Activated CD8-positive, alpha-beta memory T cell treated with anti-CD3 and anti-CD28 coated beads for 36 hours (primary cell): ENCODE data around the gene DNAH14. TPM values are rescaled to one million over a fixed set of nuclear protein-coding genes. Genes with fewer than 3 reads are reported as not detected.
"Not testable (repeated sequence)": the region's sequence is repeated elsewhere in the genome, so short reads cannot be mapped to it uniquely, and the experiment has no call there.

Experiments used
- CTCF ChIA-PET: fragments of 350-600 bp; sonication (Branson Sonifier 250); formaldehyde crosslinking; loops from one replicate; lab custom pipeline; 2021; ENCODE audit warnings: antibody characterized with exemption; lab: Charles Lee
- POLR2A ChIA-PET: fragments of 350-600 bp; sonication (Branson Sonifier 250); formaldehyde crosslinking; loops from one replicate; lab custom pipeline; 2021; ENCODE audit warnings: antibody characterized with exemption; lab: Charles Lee
- total RNA-seq, 2 experiments: library from RNA; stranded (reverse); gene quantifications; one replicate each; pipeline ENCODE4 v1.2.3, GENCODE V29; 2021

Gene DNAH14
- total RNA-seq, 2 experiments from 2014 or later = 0.42 to 0.65 TPM

GRCh38 chr1:225224287-225224686, 294.8 kb downstream of the DNAH14 start:
- POLR2A ChIA-PET = no interaction called here
- CTCF ChIA-PET = no interaction called here

DNA sequence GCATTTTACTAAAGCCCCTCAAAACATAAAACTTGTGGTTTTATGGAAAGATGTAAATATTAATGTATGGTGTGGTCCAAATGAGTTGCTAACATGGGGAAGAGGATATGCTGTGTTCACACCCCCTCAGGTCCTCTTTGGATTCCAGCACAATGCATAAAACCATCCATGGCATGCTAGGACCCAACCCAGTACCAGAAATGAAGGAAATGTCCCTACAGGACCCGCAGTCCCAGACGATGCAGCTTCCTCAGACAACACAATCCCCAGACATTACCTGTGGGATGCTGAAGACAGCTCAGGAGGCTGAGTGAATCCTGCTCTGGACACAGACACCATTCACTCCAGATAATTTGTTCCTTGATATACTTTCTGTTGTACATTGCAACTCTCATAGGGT, 296.2 kb downstream of the DNAH14 start:
- CTCF ChIA-PET = no interaction called here
- POLR2A ChIA-PET = no interaction called here

DNA sequence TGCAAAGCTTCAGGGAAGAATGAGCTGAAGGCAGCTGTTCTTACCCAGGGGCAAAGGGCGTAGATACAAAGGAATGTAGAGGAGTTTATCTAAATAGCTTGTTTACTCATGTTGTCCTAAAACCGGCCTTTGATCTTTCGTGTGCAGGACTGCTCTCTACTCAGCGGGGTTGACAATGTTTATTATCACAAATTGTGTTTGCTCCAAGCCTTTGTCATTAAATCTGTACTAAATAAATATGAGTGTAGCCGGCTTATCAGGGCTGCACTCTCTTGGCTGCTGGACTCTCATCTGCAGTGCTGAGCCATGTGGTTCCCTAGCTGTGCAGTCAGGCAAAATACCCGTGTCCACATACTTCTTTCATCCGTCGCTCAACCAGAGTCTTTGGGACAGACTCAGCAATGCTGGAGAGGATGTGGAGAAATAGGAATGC, 299.4 kb downstream of the DNAH14 start:
- ChIA-PET POLR2A (no interaction called here), CTCF (no interaction called here)

- POLR2A ChIA-PET, CTCF ChIA-PET: not testable (repeated sequence)
Measured at GRCh38 chr1:225229429-225229828, 300.0 kb downstream of the DNAH14 start.

DNA sequence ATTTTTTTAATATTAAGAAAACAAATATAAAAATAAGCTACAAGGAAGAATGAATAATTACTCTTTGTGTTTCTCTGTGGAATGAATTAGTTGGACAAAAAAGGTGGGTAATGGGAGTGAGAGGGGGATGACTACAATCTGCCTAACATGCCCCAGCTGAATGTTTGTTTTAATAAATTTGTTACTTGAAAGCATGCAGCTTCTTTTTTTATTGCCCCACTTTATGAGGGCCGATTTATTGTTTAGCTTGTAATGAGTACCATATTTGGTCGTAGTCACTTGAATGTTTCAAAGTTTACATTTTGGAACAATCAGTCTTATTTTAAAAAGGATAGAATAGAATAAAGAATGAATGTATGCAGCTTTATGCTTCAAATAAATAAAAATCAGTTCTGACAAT, 301.0 kb downstream of the DNAH14 start:
- ChIA-PET POLR2A (no interaction called here), CTCF (no interaction called here)

- POLR2A ChIA-PET, CTCF ChIA-PET: not testable (repeated sequence)
Measured at GRCh38 chr1:225232930-225233329, 303.5 kb downstream of the DNAH14 start.

DNA sequence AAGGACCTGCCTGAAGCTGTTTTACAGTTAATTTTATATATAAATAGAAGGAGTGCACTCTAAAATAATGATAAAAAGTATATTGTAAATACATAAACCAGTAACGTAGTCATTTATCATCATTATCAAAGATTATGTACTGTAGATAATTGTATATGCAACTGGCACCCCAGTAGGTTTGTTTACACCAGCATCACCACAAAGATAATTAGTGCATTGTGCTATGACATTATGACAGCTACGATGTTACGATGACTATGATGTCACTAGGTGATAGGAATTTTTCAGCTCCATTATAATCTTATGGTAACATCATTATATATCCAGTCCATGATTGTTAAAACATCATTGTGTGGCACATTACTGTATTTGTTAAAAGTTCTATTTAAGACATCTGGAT, 313.1 kb downstream of the DNAH14 start:
- CTCF ChIA-PET = no interaction called here

GRCh38 chr1:225250432-225250831, 321.0 kb downstream of the DNAH14 start:
- POLR2A ChIA-PET = no interaction called here
- CTCF ChIA-PET = no interaction called here

More for the DNA sequence above, 313.1 kb downstream of the DNAH14 start:
- POLR2A ChIA-PET = no interaction called here

GRCh38 chr1:225253173-225253572, 323.7 kb downstream of the DNAH14 start:
- CTCF ChIA-PET = no interaction called here

GRCh38 chr1:225253784-225254183, 324.3 kb downstream of the DNAH14 start:
- CTCF ChIA-PET = no interaction called here
- POLR2A ChIA-PET = no interaction called here

More at GRCh38 chr1:225253173-225253572, 323.7 kb downstream of the DNAH14 start:
- POLR2A ChIA-PET = no interaction called here

DNA sequence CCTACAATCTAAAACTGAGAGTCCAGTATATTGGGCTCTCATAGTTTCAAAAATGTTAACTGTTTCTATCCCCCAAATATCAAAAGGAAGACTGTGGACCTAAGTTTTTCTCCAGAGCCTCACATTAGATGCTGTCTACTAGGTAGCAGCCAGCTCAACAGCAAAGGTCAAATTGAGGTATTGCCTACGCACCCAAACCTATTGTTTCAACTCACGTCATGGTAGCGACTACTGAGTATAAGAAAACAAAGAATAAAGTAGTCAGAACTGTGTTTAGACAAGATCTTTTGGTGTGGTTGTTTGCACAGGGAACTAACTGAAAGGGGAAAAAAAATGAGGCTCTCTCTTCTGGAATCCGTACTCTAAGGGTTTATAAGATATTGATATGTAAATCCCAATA, 325.2 kb downstream of the DNAH14 start:
- ChIA-PET POLR2A (no interaction called here), CTCF (no interaction called here)

DNA sequence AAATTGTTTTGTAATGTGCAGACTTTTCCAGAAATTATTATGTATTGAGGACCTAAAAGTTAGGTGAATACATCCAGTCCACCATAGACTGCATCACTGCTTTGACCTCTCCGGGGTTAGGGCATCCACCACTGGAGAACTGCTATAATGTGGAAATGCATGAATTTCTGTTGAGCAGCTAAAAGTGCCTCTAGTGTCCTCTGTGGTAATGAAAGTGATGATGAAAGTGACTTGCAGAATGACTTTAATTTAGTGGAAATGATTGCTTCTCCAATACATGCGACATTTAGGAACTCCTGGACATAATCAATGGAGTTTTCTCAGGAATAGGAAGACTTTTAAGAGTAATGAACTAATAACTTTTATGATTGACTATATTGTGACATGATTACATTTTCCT, 327.6 kb downstream of the DNAH14 start:
- POLR2A ChIA-PET = no interaction called here
- CTCF ChIA-PET = no interaction called here

DNA sequence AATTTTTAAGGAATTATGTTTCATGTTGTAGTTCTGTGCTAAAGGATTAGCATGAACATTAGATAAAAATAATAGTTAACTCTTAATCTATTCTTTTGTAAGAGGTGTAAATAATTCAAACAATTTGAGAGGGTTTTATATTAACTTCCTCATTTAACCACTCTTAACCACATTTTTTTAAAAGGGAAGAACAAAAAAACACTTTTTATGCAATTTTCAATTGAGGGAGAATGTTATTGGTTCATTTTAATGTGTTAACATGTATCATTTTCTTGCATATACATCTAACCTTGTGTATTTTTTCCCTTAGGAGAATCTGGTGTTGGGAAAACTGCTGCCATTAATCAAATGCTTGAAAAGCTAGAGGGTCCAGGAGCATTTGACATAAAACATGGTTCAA, 329.3 kb downstream of the DNAH14 start:
- POLR2A ChIA-PET = no interaction called here
- CTCF ChIA-PET = no interaction called here

DNA sequence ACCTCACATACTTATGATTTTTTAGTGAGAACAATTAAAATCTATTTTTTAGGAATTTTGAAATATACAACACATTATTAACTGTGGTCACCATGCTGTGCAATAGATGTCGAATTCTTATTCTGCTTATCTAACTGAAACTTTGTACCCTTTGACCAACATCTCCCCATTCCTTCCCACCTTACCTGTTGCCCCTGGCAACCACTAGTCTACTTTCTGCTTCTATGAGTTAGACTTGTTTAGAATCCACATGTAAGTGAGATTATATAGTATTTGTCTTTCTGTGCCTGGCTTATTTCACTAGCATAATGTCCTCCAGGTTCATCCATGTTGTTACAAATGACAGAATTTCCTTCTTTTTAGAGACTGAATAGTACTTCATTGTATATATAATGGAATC, 330.1 kb downstream of the DNAH14 start:
- ChIA-PET CTCF (no interaction called here), POLR2A (no interaction called here)

GRCh38 chr1:225260319-225260718, 330.8 kb downstream of the DNAH14 start:
- POLR2A ChIA-PET = no interaction called here
- CTCF ChIA-PET = no interaction called here

- CTCF ChIA-PET = no interaction called here
- POLR2A ChIA-PET = no interaction called here
Measured at GRCh38 chr1:225277445-225277844, 348.0 kb downstream of the DNAH14 start.

GRCh38 chr1:225280563-225280962, 351.1 kb downstream of the DNAH14 start:
- POLR2A ChIA-PET = no interaction called here

GRCh38 chr1:225290244-225290643, 360.8 kb downstream of the DNAH14 start:
- ChIA-PET POLR2A (no interaction called here), CTCF (no interaction called here)

More at GRCh38 chr1:225280563-225280962, 351.1 kb downstream of the DNAH14 start:
- CTCF ChIA-PET = no interaction called here

GRCh38 chr1:225299624-225300023, 370.1 kb downstream of the DNAH14 start:
- CTCF ChIA-PET = no interaction called here
- POLR2A ChIA-PET = no interaction called here

- POLR2A ChIA-PET = no interaction called here
- CTCF ChIA-PET = interaction anchor here (0.7 kb wide), 1 partner anchor 120 kb away, joined by 3 read pairs; no protein-coding TSS in a partner anchor
Measured at GRCh38 chr1:225300381-225300780, 370.9 kb downstream of the DNAH14 start.

GRCh38 chr1:225304996-225305395, 375.5 kb downstream of the DNAH14 start:
- CTCF ChIA-PET = no interaction called here
- POLR2A ChIA-PET = no interaction called here

GRCh38 chr1:225310544-225310943, 381.1 kb downstream of the DNAH14 start:
- POLR2A ChIA-PET, CTCF ChIA-PET: not testable (repeated sequence)
